ENCODE measurements around the gene SLC30A5. TPM values are rescaled to one million over a fixed set of nuclear protein-coding genes. Genes with fewer than 3 reads are reported as not detected.
A peak's percentile ranks its signal among the peaks of the same experiment; 100 is the strongest.

Gene SLC30A5
- total RNA-seq, 1 experiment from 2014 or later, result 55.3 TPM

- no TSS peak for BruUV-seq (replicated peaks)
- Histone ChIP-seq H3K27me3 (ENCODE audit: low read length) (no peaks in the 10 kb centered on the region), H3K4me3 (ENCODE audit: low read length) (no peak overlapping the region), H3K27ac (ENCODE audit: low read length) (no peak overlapping the region), H3K9me3 (ENCODE audit: low read length) (no peaks in the 10 kb centered on the region), H3K4me1 (ENCODE audit: insufficient read depth, low read length) (0 out of 2 replicates have a peak, but pooled peaks cover 3% of the 10 kb centered on the region), H3F3A (ENCODE audit: low read length, unreplicated experiment) (no peaks in the 10 kb centered on the region), H3K79me2 (ENCODE audit: low read length) (no peaks in the 10 kb centered on the region), H4K20me1 (ENCODE audit: low read length) (no peaks in the 10 kb centered on the region), H3K4me2 (ENCODE audit: low read length) (no peak overlapping the region), H3K9ac (ENCODE audit: low read length) (no peak overlapping the region), H3K9me2 (replicated peaks; ENCODE audit: low read length) (no peaks in the 10 kb centered on the region), H3K36me3 (ENCODE audit: low read depth, low read length) (no peaks in the 10 kb centered on the region), H2AFZ (ENCODE audit: low read length) (no peak overlapping the region)
- CTCF ChIA-PET, result no interaction called here
- peak; percentile 70 for ATAC-seq
- DNase-seq, result peak; percentile 54
- intact Hi-C loops (cut with micrococcal nuclease), result no loop called here
- no peak for TF ChIP-seq EZH2 (IDR thresholded peaks at IDR 0.05; ENCODE audit: low read length, unreplicated experiment)
- TF ChIP-seq, protein P1, sequence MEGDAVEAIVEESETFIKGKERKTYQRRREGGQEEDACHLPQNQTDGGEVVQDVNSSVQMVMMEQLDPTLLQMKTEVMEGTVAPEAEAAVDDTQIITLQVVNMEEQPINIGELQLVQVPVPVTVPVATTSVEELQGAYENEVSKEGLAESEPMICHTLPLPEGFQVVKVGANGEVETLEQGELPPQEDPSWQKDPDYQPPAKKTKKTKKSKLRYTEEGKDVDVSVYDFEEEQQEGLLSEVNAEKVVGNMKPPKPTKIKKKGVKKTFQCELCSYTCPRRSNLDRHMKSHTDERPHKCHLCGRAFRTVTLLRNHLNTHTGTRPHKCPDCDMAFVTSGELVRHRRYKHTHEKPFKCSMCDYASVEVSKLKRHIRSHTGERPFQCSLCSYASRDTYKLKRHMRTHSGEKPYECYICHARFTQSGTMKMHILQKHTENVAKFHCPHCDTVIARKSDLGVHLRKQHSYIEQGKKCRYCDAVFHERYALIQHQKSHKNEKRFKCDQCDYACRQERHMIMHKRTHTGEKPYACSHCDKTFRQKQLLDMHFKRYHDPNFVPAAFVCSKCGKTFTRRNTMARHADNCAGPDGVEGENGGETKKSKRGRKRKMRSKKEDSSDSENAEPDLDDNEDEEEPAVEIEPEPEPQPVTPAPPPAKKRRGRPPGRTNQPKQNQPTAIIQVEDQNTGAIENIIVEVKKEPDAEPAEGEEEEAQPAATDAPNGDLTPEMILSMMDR (conservative IDR thresholded peaks at IDR 0.05; ENCODE audit: low read depth, low read length), result peak; percentile 71
- POLR2A ChIA-PET (ENCODE audit: unreplicated experiment), result no interaction called here
Measured at GRCh38 chr5:69048230-69048629, 45.6 kb upstream of the SLC30A5 start.

- H3K27me3 ChIP-seq (ENCODE audit: low read length), result no peaks in the 10 kb centered on the region
- ChIA-PET CTCF (no interaction called here), POLR2A (ENCODE audit: unreplicated experiment) (interaction anchor here (0.5 kb wide), 1 partner anchor 246 kb away, joined by 4 read pairs; no protein-coding TSS in a partner anchor)
- H3F3A ChIP-seq (ENCODE audit: low read length, unreplicated experiment), result no peaks in the 10 kb centered on the region
- DNase-seq, result no peak
- H3K9me2 ChIP-seq (replicated peaks; ENCODE audit: low read length), result no peaks in the 10 kb centered on the region
- H3K9ac ChIP-seq (ENCODE audit: low read length), result no peak overlapping the region
- no peaks in the 10 kb centered on the region for H4K20me1 ChIP-seq (ENCODE audit: low read length)
- no peaks in the 10 kb centered on the region for H3K36me3 ChIP-seq (ENCODE audit: low read depth, low read length)
- no peak overlapping the region for H3K27ac ChIP-seq (ENCODE audit: low read length)
- H3K4me3 ChIP-seq (ENCODE audit: low read length), result no peak overlapping the region
- no peak overlapping the region for H3K4me2 ChIP-seq (ENCODE audit: low read length)
- H2AFZ ChIP-seq (ENCODE audit: low read length), result no peak overlapping the region
- no peaks in the 10 kb centered on the region for H3K9me3 ChIP-seq (ENCODE audit: low read length)
- 0 out of 2 replicates have a peak, but pooled peaks cover 3% of the 10 kb centered on the region for H3K4me1 ChIP-seq (ENCODE audit: insufficient read depth, low read length)
- no TSS peak for BruUV-seq (replicated peaks)
- ATAC-seq, result no peak
- no peak for TF ChIP-seq EZH2 (IDR thresholded peaks at IDR 0.05; ENCODE audit: low read length, unreplicated experiment)
- TF ChIP-seq EZH2phosphoT487 (IDR thresholded peaks at IDR 0.05; ENCODE audit: borderline replicate concordance, low read length), result no peak
- TF ChIP-seq, protein P1 (conservative IDR thresholded peaks at IDR 0.05; ENCODE audit: low read depth, low read length), result no peak
- H3K79me2 ChIP-seq (ENCODE audit: low read length), result no peaks in the 10 kb centered on the region
- intact Hi-C loops (cut with micrococcal nuclease), result no loop called here
Measured at GRCh38 chr5:69049151-69049550, 44.7 kb upstream of the SLC30A5 start.

GRCh38 chr5:69049796-69050195, 44.0 kb upstream of the SLC30A5 start:
- H3K9me2 ChIP-seq (replicated peaks; ENCODE audit: low read length), result no peaks in the 10 kb centered on the region
- H3K4me3 ChIP-seq (ENCODE audit: low read length), result no peak overlapping the region
- no peak overlapping the region for H3K27ac ChIP-seq (ENCODE audit: low read length)
- TF ChIP-seq, protein P1 (conservative IDR thresholded peaks at IDR 0.05; ENCODE audit: low read depth, low read length), result no peak
- TF ChIP-seq EZH2 (IDR thresholded peaks at IDR 0.05; ENCODE audit: low read length, unreplicated experiment), result no peak
- TF ChIP-seq EZH2phosphoT487 (IDR thresholded peaks at IDR 0.05; ENCODE audit: borderline replicate concordance, low read length), result no peak
- H4K20me1 ChIP-seq (ENCODE audit: low read length), result no peaks in the 10 kb centered on the region
- H3K9me3 ChIP-seq (ENCODE audit: low read length), result no peaks in the 10 kb centered on the region
- no peak overlapping the region for H3K9ac ChIP-seq (ENCODE audit: low read length)
- BruUV-seq (replicated peaks), result no TSS peak
- H3K4me2 ChIP-seq (ENCODE audit: low read length), result no peak overlapping the region
- no peaks in the 10 kb centered on the region for H3K79me2 ChIP-seq (ENCODE audit: low read length)
- intact Hi-C loops (cut with micrococcal nuclease), result no loop called here
- H3K4me1 ChIP-seq (ENCODE audit: insufficient read depth, low read length), result 0 out of 2 replicates have a peak, but pooled peaks cover 3% of the 10 kb centered on the region
- H3K36me3 ChIP-seq (ENCODE audit: low read depth, low read length), result no peaks in the 10 kb centered on the region
- POLR2A ChIA-PET (ENCODE audit: unreplicated experiment), result interaction anchor here (0.5 kb wide), 1 partner anchor 245 kb away, joined by 4 read pairs; no protein-coding TSS in a partner anchor
- H3K27me3 ChIP-seq (ENCODE audit: low read length), result no peaks in the 10 kb centered on the region
- H2AFZ ChIP-seq (ENCODE audit: low read length), result no peak overlapping the region
- DNase-seq, result no peak
- H3F3A ChIP-seq (ENCODE audit: low read length, unreplicated experiment), result no peaks in the 10 kb centered on the region
- CTCF ChIA-PET, result no interaction called here
- no peak for ATAC-seq
